Measurements from ENCODE around the gene OSBPL10.

Gene OSBPL10

GRCh38 chr3:31919528-31919927 lies 61.5 kb downstream of the OSBPL10 start:
- no peak for DNase-seq

GRCh38 chr3:31918179-31919150 lies 62.6 kb downstream of the OSBPL10 start:
- DNase-seq, result no peak

GRCh38 chr3:31917303-31918005 lies 63.6 kb downstream of the OSBPL10 start:
- no peak for DNase-seq

- DNase-seq, result no peak
Observed at GRCh38 chr3:31911643-31912042, 69.4 kb downstream of the OSBPL10 start.

GRCh38 chr3:31911124-31911523 lies 69.9 kb downstream of the OSBPL10 start:
- no peak for DNase-seq

GRCh38 chr3:31909455-31909854 lies 71.6 kb downstream of the OSBPL10 start:
- no peak for DNase-seq

- DNase-seq, result no peak
Observed at GRCh38 chr3:31908391-31909097, 72.5 kb downstream of the OSBPL10 start.

GRCh38 chr3:31906182-31906581 lies 74.9 kb downstream of the OSBPL10 start:
- DNase-seq, result no peak

GRCh38 chr3:31903686-31904431 lies 77.2 kb downstream of the OSBPL10 start:
- DNase-seq, result no peak

- DNase-seq, result peak; percentile 50
Observed at GRCh38 chr3:31900583-31900982, 80.5 kb downstream of the OSBPL10 start.

GRCh38 chr3:31896648-31897433 lies 84.2 kb downstream of the OSBPL10 start:
- no peak for DNase-seq

GRCh38 chr3:31896026-31896425 lies 85.0 kb downstream of the OSBPL10 start:
- DNase-seq, result no peak

- DNase-seq, result no peak
Observed at GRCh38 chr3:31895471-31895870, 85.6 kb downstream of the OSBPL10 start.

GRCh38 chr3:31892916-31893573 lies 88.0 kb downstream of the OSBPL10 start:
- DNase-seq, result no peak

- no peak for DNase-seq
Observed at GRCh38 chr3:31892500-31892899, 88.6 kb downstream of the OSBPL10 start.

- no peak for DNase-seq
Observed at GRCh38 chr3:31891876-31892455, 89.1 kb downstream of the OSBPL10 start.

- DNase-seq, result no peak
Observed at GRCh38 chr3:31890742-31891469, 90.2 kb downstream of the OSBPL10 start.

- no peak for DNase-seq
Observed at GRCh38 chr3:31890007-31890406, 91.1 kb downstream of the OSBPL10 start.

- no peak for DNase-seq
Observed at GRCh38 chr3:31885235-31885634, 95.8 kb downstream of the OSBPL10 start.

GRCh38 chr3:31884251-31884650 lies 96.8 kb downstream of the OSBPL10 start:
- no peak for DNase-seq

Measured in activated CD4-positive, alpha-beta T cell treated with anti-CD3 and anti-CD28 coated beads, Interleukin-2, Interleukin-6, amounts not matched to agents 100 ng/mL and 50 ng/mL, durations not matched to agents 16 hours and 8 hours (primary cell).